A549 (cell line): Measurements from ENCODE around the gene COL5A1.

Experiments
- BHLHE40 ChIP-seq: IDR thresholded peaks from 2 replicates; pipeline ENCODE4 v1.6.1; 2012; ENCODE audit warnings: low read depth, low read length, inconsistent platforms
- MAZ ChIP-seq: fragments of 150-350 bp; IDR thresholded peaks from 2 replicates; pipeline ENCODE4 v1.6.1; 2014; ENCODE audit warnings: antibody characterized with exemption, low read depth, low read length, borderline replicate concordance
- POLR2A ChIP-seq: IDR thresholded peaks from 2 replicates; pipeline ENCODE4 v1.6.1; 2012; ENCODE audit warnings: mild to moderate bottlenecking, low read length
- TF ChIP-seq, protein P1 (sequence below): fragments of >200 bp; sonication (Bioruptor Twin); formaldehyde crosslinking; IDR thresholded peaks from 3 replicates; pipeline ENCODE4 v1.5.1; 2016
- TF ChIP-seq, protein P2 (sequence below): fragments of 200-600 bp; sonication (generic); IDR thresholded peaks from 2 replicates; pipeline ENCODE4 v1.6.1; 2016; ENCODE audit warnings: antibody characterized with exemption, mild to moderate bottlenecking, moderate library complexity

DNA sequence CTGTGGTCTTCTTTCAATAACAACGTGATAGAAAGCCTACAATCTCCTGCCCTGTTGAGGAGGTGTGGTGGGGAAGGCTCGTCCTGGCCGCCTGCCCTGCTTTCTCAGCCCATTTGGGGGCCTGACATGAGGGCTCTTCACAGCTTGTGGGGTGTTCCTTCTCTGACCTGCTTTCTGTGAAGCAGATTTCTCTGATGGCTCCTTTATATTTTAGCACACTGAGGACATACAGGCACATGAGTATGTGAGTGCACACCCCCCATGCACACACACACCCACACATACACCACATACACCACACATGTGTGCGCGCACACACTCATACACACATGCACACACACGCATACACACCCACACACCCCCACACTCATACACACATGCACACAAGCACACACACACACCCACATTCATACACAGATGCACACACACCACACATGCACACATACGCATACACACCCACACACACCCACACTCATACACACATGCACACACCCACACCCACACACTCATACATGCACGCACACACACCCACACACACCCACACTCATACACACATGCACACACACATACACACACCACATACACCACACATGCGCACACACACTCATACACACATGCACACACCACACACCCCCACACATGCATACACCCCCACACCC is 117.5 kb downstream of the COL5A1 start:
- TF ChIP-seq POLR2A (no peak), BHLHE40 (no peak), MAZ (no peak)
- TF ChIP-seq, protein P1, sequence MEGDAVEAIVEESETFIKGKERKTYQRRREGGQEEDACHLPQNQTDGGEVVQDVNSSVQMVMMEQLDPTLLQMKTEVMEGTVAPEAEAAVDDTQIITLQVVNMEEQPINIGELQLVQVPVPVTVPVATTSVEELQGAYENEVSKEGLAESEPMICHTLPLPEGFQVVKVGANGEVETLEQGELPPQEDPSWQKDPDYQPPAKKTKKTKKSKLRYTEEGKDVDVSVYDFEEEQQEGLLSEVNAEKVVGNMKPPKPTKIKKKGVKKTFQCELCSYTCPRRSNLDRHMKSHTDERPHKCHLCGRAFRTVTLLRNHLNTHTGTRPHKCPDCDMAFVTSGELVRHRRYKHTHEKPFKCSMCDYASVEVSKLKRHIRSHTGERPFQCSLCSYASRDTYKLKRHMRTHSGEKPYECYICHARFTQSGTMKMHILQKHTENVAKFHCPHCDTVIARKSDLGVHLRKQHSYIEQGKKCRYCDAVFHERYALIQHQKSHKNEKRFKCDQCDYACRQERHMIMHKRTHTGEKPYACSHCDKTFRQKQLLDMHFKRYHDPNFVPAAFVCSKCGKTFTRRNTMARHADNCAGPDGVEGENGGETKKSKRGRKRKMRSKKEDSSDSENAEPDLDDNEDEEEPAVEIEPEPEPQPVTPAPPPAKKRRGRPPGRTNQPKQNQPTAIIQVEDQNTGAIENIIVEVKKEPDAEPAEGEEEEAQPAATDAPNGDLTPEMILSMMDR = no peak
- TF ChIP-seq, protein P2, sequence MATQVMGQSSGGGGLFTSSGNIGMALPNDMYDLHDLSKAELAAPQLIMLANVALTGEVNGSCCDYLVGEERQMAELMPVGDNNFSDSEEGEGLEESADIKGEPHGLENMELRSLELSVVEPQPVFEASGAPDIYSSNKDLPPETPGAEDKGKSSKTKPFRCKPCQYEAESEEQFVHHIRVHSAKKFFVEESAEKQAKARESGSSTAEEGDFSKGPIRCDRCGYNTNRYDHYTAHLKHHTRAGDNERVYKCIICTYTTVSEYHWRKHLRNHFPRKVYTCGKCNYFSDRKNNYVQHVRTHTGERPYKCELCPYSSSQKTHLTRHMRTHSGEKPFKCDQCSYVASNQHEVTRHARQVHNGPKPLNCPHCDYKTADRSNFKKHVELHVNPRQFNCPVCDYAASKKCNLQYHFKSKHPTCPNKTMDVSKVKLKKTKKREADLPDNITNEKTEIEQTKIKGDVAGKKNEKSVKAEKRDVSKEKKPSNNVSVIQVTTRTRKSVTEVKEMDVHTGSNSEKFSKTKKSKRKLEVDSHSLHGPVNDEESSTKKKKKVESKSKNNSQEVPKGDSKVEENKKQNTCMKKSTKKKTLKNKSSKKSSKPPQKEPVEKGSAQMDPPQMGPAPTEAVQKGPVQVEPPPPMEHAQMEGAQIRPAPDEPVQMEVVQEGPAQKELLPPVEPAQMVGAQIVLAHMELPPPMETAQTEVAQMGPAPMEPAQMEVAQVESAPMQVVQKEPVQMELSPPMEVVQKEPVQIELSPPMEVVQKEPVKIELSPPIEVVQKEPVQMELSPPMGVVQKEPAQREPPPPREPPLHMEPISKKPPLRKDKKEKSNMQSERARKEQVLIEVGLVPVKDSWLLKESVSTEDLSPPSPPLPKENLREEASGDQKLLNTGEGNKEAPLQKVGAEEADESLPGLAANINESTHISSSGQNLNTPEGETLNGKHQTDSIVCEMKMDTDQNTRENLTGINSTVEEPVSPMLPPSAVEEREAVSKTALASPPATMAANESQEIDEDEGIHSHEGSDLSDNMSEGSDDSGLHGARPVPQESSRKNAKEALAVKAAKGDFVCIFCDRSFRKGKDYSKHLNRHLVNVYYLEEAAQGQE = no peak
